ENCODE measurements around the gene SRPRA. TPM values are rescaled to one million over a fixed set of nuclear protein-coding genes. Genes with fewer than 3 reads are reported as not detected.
A peak's percentile ranks its signal among the peaks of the same experiment; 100 is the strongest.

The SRPRA gene
- total and polyA plus RNA-seq, 10 of the 15 experiments (the other 5 are each of a cell fraction or from before 2014, with no cell fraction given) = 29.6 to 131 (median 92.8) TPM

GRCh38 chr11:126282736-126283591 lies 14.3 kb upstream of the SRPRA start, which contains the start of gene TIRAP (continued):
- TF ChIP-seq NFYB (IDR thresholded peaks at IDR 0.05; ENCODE audit: insufficient read depth, low read depth, low read length) (no peak), SIN3A (IDR thresholded peaks at IDR 0.05; ENCODE audit: low read depth, low read length) (peak; percentile 55; the same call in 1 of the 2 replicates), GABPA (IDR thresholded peaks at IDR 0.05; ENCODE audit: low read depth) (peak; percentile 53; the same call in 1 of the 2 replicates), BCL3 (IDR thresholded peaks at IDR 0.05; ENCODE audit: borderline replicate concordance, insufficient read depth, low read depth, low read length, poor library complexity, severe bottlenecking) (no peak), RBBP5 (conservative IDR thresholded peaks at IDR 0.05) (no peak), CBX3 (IDR thresholded peaks at IDR 0.05; ENCODE audit: borderline replicate concordance, low read depth) (no peak), TARDBP (IDR thresholded peaks at IDR 0.05; ENCODE audit: borderline replicate concordance) (no peak), IKZF1 (conservative IDR thresholded peaks at IDR 0.05) (peak; percentile 69), NR2F1 (conservative IDR thresholded peaks at IDR 0.05) (peak; percentile 75), ZSCAN29 (IDR thresholded peaks at IDR 0.05) (0 out of 2 replicates have a peak, but pooled peaks have one; percentile 55), ATF2 (IDR thresholded peaks at IDR 0.05; ENCODE audit: low read length) (no peak), FOXM1 (IDR thresholded peaks at IDR 0.05; ENCODE audit: low read depth, low read length) (no peak), PAX8 (IDR thresholded peaks at IDR 0.05) (no peak), SREBF2 (IDR thresholded peaks at IDR 0.05; ENCODE audit: low read length) (no peak)
- TF ChIP-seq, protein P1, sequence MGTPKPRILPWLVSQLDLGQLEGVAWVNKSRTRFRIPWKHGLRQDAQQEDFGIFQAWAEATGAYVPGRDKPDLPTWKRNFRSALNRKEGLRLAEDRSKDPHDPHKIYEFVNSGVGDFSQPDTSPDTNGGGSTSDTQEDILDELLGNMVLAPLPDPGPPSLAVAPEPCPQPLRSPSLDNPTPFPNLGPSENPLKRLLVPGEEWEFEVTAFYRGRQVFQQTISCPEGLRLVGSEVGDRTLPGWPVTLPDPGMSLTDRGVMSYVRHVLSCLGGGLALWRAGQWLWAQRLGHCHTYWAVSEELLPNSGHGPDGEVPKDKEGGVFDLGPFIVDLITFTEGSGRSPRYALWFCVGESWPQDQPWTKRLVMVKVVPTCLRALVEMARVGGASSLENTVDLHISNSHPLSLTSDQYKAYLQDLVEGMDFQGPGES (IDR thresholded peaks at IDR 0.05) = no peak
- TF ChIP-seq, protein P2, sequence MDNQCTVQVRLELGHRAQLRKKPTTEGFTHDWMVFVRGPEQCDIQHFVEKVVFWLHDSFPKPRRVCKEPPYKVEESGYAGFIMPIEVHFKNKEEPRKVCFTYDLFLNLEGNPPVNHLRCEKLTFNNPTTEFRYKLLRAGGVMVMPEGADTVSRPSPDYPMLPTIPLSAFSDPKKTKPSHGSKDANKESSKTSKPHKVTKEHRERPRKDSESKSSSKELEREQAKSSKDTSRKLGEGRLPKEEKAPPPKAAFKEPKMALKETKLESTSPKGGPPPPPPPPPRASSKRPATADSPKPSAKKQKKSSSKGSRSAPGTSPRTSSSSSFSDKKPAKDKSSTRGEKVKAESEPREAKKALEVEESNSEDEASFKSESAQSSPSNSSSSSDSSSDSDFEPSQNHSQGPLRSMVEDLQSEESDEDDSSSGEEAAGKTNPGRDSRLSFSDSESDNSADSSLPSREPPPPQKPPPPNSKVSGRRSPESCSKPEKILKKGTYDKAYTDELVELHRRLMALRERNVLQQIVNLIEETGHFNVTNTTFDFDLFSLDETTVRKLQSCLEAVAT (IDR thresholded peaks at IDR 0.05) = no peak
- TF ChIP-seq, protein P3, sequence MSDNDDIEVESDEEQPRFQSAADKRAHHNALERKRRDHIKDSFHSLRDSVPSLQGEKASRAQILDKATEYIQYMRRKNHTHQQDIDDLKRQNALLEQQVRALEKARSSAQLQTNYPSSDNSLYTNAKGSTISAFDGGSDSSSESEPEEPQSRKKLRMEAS (IDR thresholded peaks at IDR 0.05; ENCODE audit: low read depth, low read length) = no peak
- TF ChIP-seq, protein P4, sequence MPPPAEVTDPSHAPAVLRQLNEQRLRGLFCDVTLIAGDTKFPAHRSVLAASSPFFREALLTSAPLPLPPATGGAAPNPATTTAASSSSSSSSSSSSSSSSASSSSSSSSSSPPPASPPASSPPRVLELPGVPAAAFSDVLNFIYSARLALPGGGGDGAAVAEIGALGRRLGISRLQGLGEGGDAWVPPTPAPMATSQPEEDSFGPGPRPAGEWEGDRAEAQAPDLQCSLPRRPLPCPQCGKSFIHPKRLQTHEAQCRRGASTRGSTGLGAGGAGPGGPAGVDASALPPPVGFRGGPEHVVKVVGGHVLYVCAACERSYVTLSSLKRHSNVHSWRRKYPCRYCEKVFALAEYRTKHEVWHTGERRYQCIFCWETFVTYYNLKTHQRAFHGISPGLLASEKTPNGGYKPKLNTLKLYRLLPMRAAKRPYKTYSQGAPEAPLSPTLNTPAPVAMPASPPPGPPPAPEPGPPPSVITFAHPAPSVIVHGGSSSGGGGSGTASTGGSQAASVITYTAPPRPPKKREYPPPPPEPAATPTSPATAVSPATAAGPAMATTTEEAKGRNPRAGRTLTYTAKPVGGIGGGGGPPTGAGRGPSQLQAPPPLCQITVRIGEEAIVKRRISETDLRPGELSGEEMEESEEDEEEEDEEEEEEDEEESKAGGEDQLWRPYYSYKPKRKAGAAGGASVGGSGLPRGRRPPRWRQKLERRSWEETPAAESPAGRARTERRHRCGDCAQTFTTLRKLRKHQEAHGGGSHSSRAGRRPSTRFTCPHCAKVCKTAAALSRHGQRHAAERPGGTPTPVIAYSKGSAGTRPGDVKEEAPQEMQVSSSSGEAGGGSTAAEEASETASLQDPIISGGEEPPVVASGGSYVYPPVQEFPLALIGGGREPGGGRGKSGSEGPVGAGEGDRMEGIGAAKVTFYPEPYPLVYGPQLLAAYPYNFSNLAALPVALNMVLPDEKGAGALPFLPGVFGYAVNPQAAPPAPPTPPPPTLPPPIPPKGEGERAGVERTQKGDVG (CRISPR knock-in tag; IDR thresholded peaks at IDR 0.05) = no peak

Data from GM12878 (cell line).